Kidney (tissue), 14 donors: ENCODE results near the gene PARD6G. TPM values are rescaled to one million over a fixed set of nuclear protein-coding genes. Genes with fewer than 3 reads are reported as not detected.

Experiments used
- DNase-seq, 5 donors: peaks; one replicate each; pipeline ENCODE4 v3.0.0-alpha.2; 2013 to 2020
- FAIRE-seq: peaks from 2 replicates; lab custom pipeline; 2012; peaks lifted over from hg19 to GRCh38; lab: Jason Lieb, UNC
- H3K27ac ChIP-seq, 2 donors: one replicate each; pipeline ENCODE4 v1.7.0; 2013; ENCODE audit warnings: low read depth in 2 of 2, low read length in 2 of 2, inconsistent platforms in 1 of 2
- H3K27me3 ChIP-seq: one replicate; pipeline ENCODE4 v1.7.1; 2013; ENCODE audit warnings: low read length, inconsistent platforms; ENCODE audit not compliant: control insufficient read depth, insufficient read depth
- H3K36me3 ChIP-seq, 3 donors: one replicate each; pipeline versions ENCODE4 v1.7.0 to v1.7.1; 2013; ENCODE audit warnings: low read length in 3 of 3, control low read depth in 1 of 3, inconsistent platforms in 1 of 3; ENCODE audit not compliant: insufficient read depth in 3 of 3, control insufficient read depth in 2 of 3
- H3K4me1 ChIP-seq, 3 donors: one replicate each; pipeline versions ENCODE4 v1.7.0 to v1.7.1; 2013; ENCODE audit warnings: low read length in 3 of 3, inconsistent platforms in 1 of 3, low read depth in 1 of 3; ENCODE audit not compliant: control insufficient read depth in 2 of 3, insufficient read depth in 2 of 3
- H3K4me3 ChIP-seq, 3 donors: one replicate each; pipeline versions ENCODE4 v1.7.0 to v1.8.1; 2013; ENCODE audit warnings: low read length in 3 of 3, control low read depth in 1 of 3, inconsistent platforms in 1 of 3
- H3K9ac ChIP-seq, 3 donors: one replicate each; pipeline versions ENCODE4 v1.7.0 to v1.7.1; 2013; ENCODE audit warnings: low read length in 3 of 3, control low read depth in 1 of 3, inconsistent platforms in 1 of 3
- H3K9me3 ChIP-seq, 3 donors: one replicate each; pipeline versions ENCODE4 v1.7.0 to v1.7.1; 2013; ENCODE audit warnings: low read length in 3 of 3, control low read depth in 1 of 3, inconsistent platforms in 1 of 3; ENCODE audit not compliant: control insufficient read depth in 2 of 3, insufficient read depth in 1 of 3
- CTCF ChIP-seq: IDR thresholded peaks from 3 replicates; pipeline ENCODE4 v1.5.1; 2012; ENCODE audit warnings: mild to moderate bottlenecking, moderate library complexity, borderline replicate concordance; ENCODE audit not compliant: insufficient read depth; ENCODE audit errors: extremely low read depth
- intact Hi-C: fragments of 100-400 bp; cut with DNase I; formaldehyde crosslinking; loops from one replicate; pipeline ENCODE4 v1.11.1; 2022
- polyA plus RNA-seq: library from polyadenylated mRNA; stranded (reverse); fragments of 350-450 nt; fragmentation: Illumina TruSeq; extraction: RNeasy Lipid Tissue Mini Kit (QIAGEN cat#74804); gene quantifications from one replicate; pipeline ENCODE4 v1.2.3, GENCODE V29; 2014; ENCODE audit warnings: low read depth, low replicate concordance; ENCODE audit not compliant: insufficient read depth
- total RNA-seq: library from RNA; stranded (reverse); fragmentation: NEBNext Ultra II Directional; extraction: Animal tissue kit (Norgen Biotek cat#: 25700); gene quantifications from one replicate; pipeline ENCODE4 v1.2.1, GENCODE V29; 2021
- donor health status: control.
- donor health status: control.
- donor health status: control.
- donor health status: control.
- donor health status: control.
- donor health status: DM: yes; HTN: yes; CAD: no.
- donor health status: Normal renal cell carcinoma (clear cell type).

Gene PARD6G
- total and polyA plus RNA-seq, 2 donors from 2014 or later: 1.9 to 10.7 TPM

GRCh38 chr18:80204142-80204541 is 43.2 kb downstream of the PARD6G start:
- intact Hi-C loops: no loop called here
- H3K9me3 ChIP-seq: no peaks in the 10 kb centered on the region
- H3K27me3 ChIP-seq: no peaks in the 10 kb centered on the region
- DNase-seq (peak in 1 of 5 donors; percentile 7), FAIRE-seq (no peak)
- no peak overlapping the region for H3K4me3 ChIP-seq
- no peak overlapping the region for H3K9ac ChIP-seq
- H3K36me3 ChIP-seq: no peaks in the 10 kb centered on the region
- H3K4me1 ChIP-seq: no peaks in the 10 kb centered on the region
- TF ChIP-seq CTCF: no peak
- H3K27ac ChIP-seq: no peak overlapping the region

- peak in 1 of 5 donors; percentile 9 for DNase-seq
- TF ChIP-seq CTCF: no peak
- no peaks in the 10 kb centered on the region for H3K9me3 ChIP-seq
- H3K4me3 ChIP-seq: no peak overlapping the region
- H3K27me3 ChIP-seq: no peaks in the 10 kb centered on the region
- intact Hi-C loops: no loop called here
- H3K36me3 ChIP-seq: no peaks in the 10 kb centered on the region
- no peak for FAIRE-seq
- H3K9ac ChIP-seq: no peak overlapping the region
- H3K4me1 ChIP-seq: no peaks in the 10 kb centered on the region
- H3K27ac ChIP-seq: no peak overlapping the region
Observed at GRCh38 chr18:80203249-80203648, 44.1 kb downstream of the PARD6G start.

GRCh38 chr18:80202264-80202998 is 44.9 kb downstream of the PARD6G start:
- no peaks in the 10 kb centered on the region for H3K9me3 ChIP-seq
- H3K4me1 ChIP-seq: peaks cover 0 to 3% (median 0%) of the 10 kb centered on the region in 3 donors
- no peak overlapping the region for H3K4me3 ChIP-seq
- H3K27ac ChIP-seq: no peak overlapping the region
- FAIRE-seq (no peak), DNase-seq (peak in 1 of 5 donors; percentile 4)
- no peak for TF ChIP-seq CTCF
- H3K36me3 ChIP-seq: no peaks in the 10 kb centered on the region
- H3K9ac ChIP-seq: no peak overlapping the region
- no peaks in the 10 kb centered on the region for H3K27me3 ChIP-seq
- intact Hi-C loops: no loop called here
